HL-60/S4 treated with phorbol 12-myristate 13-acetate at 8.2 ng/mL for 4 days and 3 days (cell line): Measurements from ENCODE around the gene TTLL7.

Experiments
- in situ Hi-C: fragments of 300-500 bp; cut with MboI; formaldehyde crosslinking; loops from 2 replicates; pipeline ENCODE4 v1.15.0; 2022; ENCODE audit warnings: low sequenced_read_pairs

The TTLL7 gene

GRCh38 chr1:83828456-83828855 lies 170.5 kb downstream of the TTLL7 start:
- in situ Hi-C loops = no loop called here

GRCh38 chr1:83827741-83828140 lies 171.2 kb downstream of the TTLL7 start:
- in situ Hi-C loops = no loop called here

GRCh38 chr1:83822208-83822607 lies 176.7 kb downstream of the TTLL7 start:
- in situ Hi-C loops = no loop called here

- in situ Hi-C loops = no loop called here
Measured at GRCh38 chr1:83819436-83819835, 179.5 kb downstream of the TTLL7 start.

- in situ Hi-C loops = no loop called here
Measured at GRCh38 chr1:83818916-83819315, 180.0 kb downstream of the TTLL7 start.

- in situ Hi-C loops = no loop called here
Measured at GRCh38 chr1:83816836-83817235, 182.1 kb downstream of the TTLL7 start.

GRCh38 chr1:83815330-83815729 lies 183.6 kb downstream of the TTLL7 start:
- in situ Hi-C loops = no loop called here
